DMS114 treated with DMSO at 0.1 percent for 48 hours (cell line): ENCODE results near the gene DHX38.
A peak's percentile ranks its signal among the peaks of the same experiment; 100 is the strongest.
"Not testable (repeated sequence)": the region's sequence is repeated elsewhere in the genome, so short reads cannot be mapped to it uniquely, and the experiment has no call there.

Experiments used
- DNase-seq: peaks from one replicate; lab custom pipeline; 2025; ENCODE audit not compliant: unreplicated experiment; lab: John Stamatoyannopoulos, UW

The DHX38 gene

GRCh38 chr16:72093448-72094265 lies at the start of gene DHX38, which contains the start of gene TXNL4B:
Gene DHX38, plus strand, starts transcription at chr16:72093847. Its CDS starts 2,311 bp downstream, at chr16:72096158.
Gene TXNL4B, minus strand, starts transcription at chr16:72093620. Its CDS starts 2,871 bp downstream, at chr16:72090749.
- peak; percentile 100 for DNase-seq

GRCh38 chr16:72044296-72044695 lies 49.4 kb upstream of the DHX38 start:
- DNase-seq: no peak

GRCh38 chr16:72044825-72045359 lies 48.8 kb upstream of the DHX38 start:
- no peak for DNase-seq

- no peak for DNase-seq
Observed at GRCh38 chr16:72049110-72049509, 44.5 kb upstream of the DHX38 start.

- no peak for DNase-seq
Observed at GRCh38 chr16:72050769-72051464, 42.7 kb upstream of the DHX38 start.

- DNase-seq: no peak
Observed at GRCh38 chr16:72051818-72052217, 41.8 kb upstream of the DHX38 start.

GRCh38 chr16:72054254-72054847 lies 39.3 kb upstream of the DHX38 start, which contains the start of gene HP:
Gene HP, plus strand, starts transcription at chr16:72054505. Its CDS starts 148 bp downstream, at chr16:72054653.
- DNase-seq: not testable (repeated sequence)

GRCh38 chr16:72055911-72056310 lies 37.7 kb upstream of the DHX38 start:
- DNase-seq: no peak

GRCh38 chr16:72057313-72057712 lies 36.3 kb upstream of the DHX38 start:
- DNase-seq: not testable (repeated sequence)

GRCh38 chr16:72059060-72059459 lies 34.6 kb upstream of the DHX38 start:
- DNase-seq: not testable (repeated sequence)

- DNase-seq: no peak
Observed at GRCh38 chr16:72060405-72060804, 33.2 kb upstream of the DHX38 start.

GRCh38 chr16:72061564-72061963 lies 32.1 kb upstream of the DHX38 start:
- no peak for DNase-seq

GRCh38 chr16:72064361-72064894 lies 29.2 kb upstream of the DHX38 start:
- no peak for DNase-seq

- DNase-seq: peak; percentile 72
Observed at GRCh38 chr16:72066747-72067146, 26.9 kb upstream of the DHX38 start.

GRCh38 chr16:72068930-72069329 lies 24.7 kb upstream of the DHX38 start:
- DNase-seq: no peak

GRCh38 chr16:72072514-72073342 lies 20.9 kb upstream of the DHX38 start:
- DNase-seq: no peak

GRCh38 chr16:72073560-72074230 lies 20.0 kb upstream of the DHX38 start:
- DNase-seq: no peak

- not testable (repeated sequence) for DNase-seq
Observed at GRCh38 chr16:72075067-72075466, 18.6 kb upstream of the DHX38 start.

- DNase-seq: not testable (repeated sequence)
Observed at GRCh38 chr16:72076991-72077706, 16.5 kb upstream of the DHX38 start.
